Lung (tissue), 12 donors: ENCODE data around the gene CDK15. TPM values are rescaled to one million over a fixed set of nuclear protein-coding genes. Genes with fewer than 3 reads are reported as not detected.

Experiments used
- ATAC-seq: fragments of 200-7000 bp; cut with Tn5 transposase; one replicate; pipeline ENCODE4 v1.9.1; 2020; ENCODE audit warnings: moderate number of reproducible peaks; ENCODE audit not compliant: insufficient read depth, low FRiP score
- DNase-seq, 3 donors: peaks; one replicate each; pipeline ENCODE4 v3.0.0-alpha.2; 2013 to 2017
- H3K27ac ChIP-seq, 2 donors: one replicate each; pipeline ENCODE4 v1.5.1; 2013; ENCODE audit warnings: mild to moderate bottlenecking in 2 of 2, moderate library complexity in 2 of 2, control low read depth in 1 of 2, inconsistent platforms in 1 of 2, low read depth in 1 of 2, low read length in 1 of 2
- H3K27me3 ChIP-seq, 3 donors: one replicate each; pipeline ENCODE4 v1.5.1; 2013; ENCODE audit warnings: low read length in 2 of 3; ENCODE audit not compliant: control insufficient read depth in 3 of 3, insufficient read depth in 3 of 3
- H3K36me3 ChIP-seq, 4 donors: one replicate each; pipeline ENCODE4 v1.5.1; 2013; ENCODE audit warnings: low read length in 4 of 4, mild to moderate bottlenecking in 1 of 4, moderate library complexity in 1 of 4; ENCODE audit not compliant: control insufficient read depth in 4 of 4, insufficient read depth in 4 of 4
- H3K4me1 ChIP-seq, 5 donors: one replicate each; pipeline ENCODE4 v1.5.1; 2013; ENCODE audit warnings: low read length in 5 of 5, mild to moderate bottlenecking in 2 of 5, moderate library complexity in 1 of 5; ENCODE audit not compliant: control insufficient read depth in 5 of 5, insufficient read depth in 5 of 5
- H3K4me3 ChIP-seq: one replicate; pipeline ENCODE4 v1.5.1; 2013; ENCODE audit warnings: mild to moderate bottlenecking, control low read depth, moderate library complexity
- H3K9ac ChIP-seq, 2 donors: one replicate each; pipeline ENCODE4 v1.5.1; 2013; ENCODE audit warnings: low read length in 2 of 2, control low read depth in 1 of 2; ENCODE audit not compliant: insufficient read depth in 1 of 2
- H3K9me3 ChIP-seq, 4 donors: one replicate each; pipeline ENCODE4 v1.5.1; 2013; ENCODE audit warnings: low read length in 3 of 4, mild to moderate bottlenecking in 1 of 4, moderate library complexity in 1 of 4; ENCODE audit not compliant: control insufficient read depth in 4 of 4, insufficient read depth in 3 of 4
- WGBS, 2 donors: extraction: QIAGEN DNeasy Blood & Tissue Kit; methylation state at CpG; one replicate each; pipeline ENCODE4 v1.1.7; 2013; 5-methylcytosine and 5-hydroxymethylcytosine counted together
- polyA plus RNA-seq, 2 donors: library from polyadenylated mRNA; stranded (reverse); fragments of 200-250 nt; gene quantifications; one replicate each; pipeline ENCODE4 v1.2.1, GENCODE V29; 2013
- total RNA-seq, 2 donors: library from RNA; depleted of rRNA in 1 of 2; stranded (reverse); fragments of >200 nt in 1 of 2; gene quantifications; one replicate each; pipeline ENCODE4 v1.2.1, GENCODE V29; 2014 to 2021
- TF ChIP-seq, protein P1 (sequence below): IDR thresholded peaks from 2 replicates; pipeline ENCODE4 v1.5.1; 2012; ENCODE audit warnings: mild to moderate bottlenecking; ENCODE audit errors: control extremely low read depth, extremely low read depth
- donor health status: control.
- donor health status: control.
- donor health status: Bipolar disorder and iron deficiency.
- donor health status: healthy.
- donor health status: DM: yes; HTN: yes; CAD: no.

CDK15 gene
- total and polyA plus RNA-seq, 4 donors, result 0.07 to 2.3 (median 0.12) TPM

DNA sequence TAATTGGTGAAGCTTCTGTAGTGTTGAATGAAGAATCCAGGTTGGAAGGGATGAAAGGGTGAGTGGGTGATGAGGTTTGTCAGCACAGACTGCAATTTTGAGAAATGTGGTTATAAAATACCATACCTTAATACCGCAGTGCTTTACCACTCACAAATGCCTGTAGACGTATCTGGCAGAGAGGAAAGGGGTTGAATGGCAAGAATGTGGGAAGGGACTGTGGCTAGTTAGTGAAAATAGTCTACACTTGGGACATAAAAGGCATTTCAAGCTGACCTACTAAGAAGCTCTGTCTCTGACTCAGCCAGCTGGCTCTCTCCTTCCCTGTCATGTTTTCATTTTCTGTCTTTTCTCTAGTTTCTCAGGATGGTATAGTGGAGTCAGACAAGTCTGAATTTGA lies 25.1 kb downstream of the CDK15 start:
- no peak overlapping the region for H3K27ac ChIP-seq
- H3K9ac ChIP-seq, result no peak overlapping the region
- H3K4me1 ChIP-seq, result no peaks in the 10 kb centered on the region
- WGBS, 2 donors, result 81 to 93% methylated on average over 2 of the region's 2 CpGs
- DNase-seq (no peak), ATAC-seq (no peak)
- H3K36me3 ChIP-seq, result no peaks in the 10 kb centered on the region
- no peaks in the 10 kb centered on the region for H3K27me3 ChIP-seq
- H3K4me3 ChIP-seq, result no peak overlapping the region
- H3K9me3 ChIP-seq, result peaks cover 0 to 2% (median 0%) of the 10 kb centered on the region in 4 donors
- TF ChIP-seq, protein P1, sequence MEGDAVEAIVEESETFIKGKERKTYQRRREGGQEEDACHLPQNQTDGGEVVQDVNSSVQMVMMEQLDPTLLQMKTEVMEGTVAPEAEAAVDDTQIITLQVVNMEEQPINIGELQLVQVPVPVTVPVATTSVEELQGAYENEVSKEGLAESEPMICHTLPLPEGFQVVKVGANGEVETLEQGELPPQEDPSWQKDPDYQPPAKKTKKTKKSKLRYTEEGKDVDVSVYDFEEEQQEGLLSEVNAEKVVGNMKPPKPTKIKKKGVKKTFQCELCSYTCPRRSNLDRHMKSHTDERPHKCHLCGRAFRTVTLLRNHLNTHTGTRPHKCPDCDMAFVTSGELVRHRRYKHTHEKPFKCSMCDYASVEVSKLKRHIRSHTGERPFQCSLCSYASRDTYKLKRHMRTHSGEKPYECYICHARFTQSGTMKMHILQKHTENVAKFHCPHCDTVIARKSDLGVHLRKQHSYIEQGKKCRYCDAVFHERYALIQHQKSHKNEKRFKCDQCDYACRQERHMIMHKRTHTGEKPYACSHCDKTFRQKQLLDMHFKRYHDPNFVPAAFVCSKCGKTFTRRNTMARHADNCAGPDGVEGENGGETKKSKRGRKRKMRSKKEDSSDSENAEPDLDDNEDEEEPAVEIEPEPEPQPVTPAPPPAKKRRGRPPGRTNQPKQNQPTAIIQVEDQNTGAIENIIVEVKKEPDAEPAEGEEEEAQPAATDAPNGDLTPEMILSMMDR, result no peak

DNA sequence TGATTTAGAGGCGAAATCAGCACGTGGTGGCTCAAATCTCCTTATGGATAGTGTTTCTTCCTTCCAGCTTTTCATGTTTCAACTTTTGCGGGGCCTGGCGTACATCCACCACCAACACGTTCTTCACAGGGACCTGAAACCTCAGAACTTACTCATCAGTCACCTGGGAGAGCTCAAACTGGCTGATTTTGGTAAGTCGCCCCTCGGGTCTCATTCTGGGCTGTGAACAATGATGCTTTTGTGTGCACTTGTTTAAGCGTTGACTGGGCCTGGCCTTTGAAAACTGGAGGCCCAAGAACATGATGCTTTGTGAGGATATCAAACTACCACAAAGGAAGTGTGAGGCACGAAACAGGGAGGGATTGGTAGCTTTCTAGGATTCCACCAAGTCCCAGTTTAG lies 27.4 kb downstream of the CDK15 start:
- DNase-seq (no peak), ATAC-seq (no peak)
- H3K9ac ChIP-seq, result no peak overlapping the region
- no peaks in the 10 kb centered on the region for H3K4me1 ChIP-seq
- peaks cover 0 to 2% (median 0%) of the 10 kb centered on the region in 4 donors for H3K9me3 ChIP-seq
- 86 to 89% methylated on average over 9 of the region's 9 CpGs for WGBS, 2 donors
- TF ChIP-seq, protein P1, result no peak
- H3K36me3 ChIP-seq, result no peaks in the 10 kb centered on the region
- no peaks in the 10 kb centered on the region for H3K27me3 ChIP-seq
- no peak overlapping the region for H3K27ac ChIP-seq
- no peak overlapping the region for H3K4me3 ChIP-seq

DNA sequence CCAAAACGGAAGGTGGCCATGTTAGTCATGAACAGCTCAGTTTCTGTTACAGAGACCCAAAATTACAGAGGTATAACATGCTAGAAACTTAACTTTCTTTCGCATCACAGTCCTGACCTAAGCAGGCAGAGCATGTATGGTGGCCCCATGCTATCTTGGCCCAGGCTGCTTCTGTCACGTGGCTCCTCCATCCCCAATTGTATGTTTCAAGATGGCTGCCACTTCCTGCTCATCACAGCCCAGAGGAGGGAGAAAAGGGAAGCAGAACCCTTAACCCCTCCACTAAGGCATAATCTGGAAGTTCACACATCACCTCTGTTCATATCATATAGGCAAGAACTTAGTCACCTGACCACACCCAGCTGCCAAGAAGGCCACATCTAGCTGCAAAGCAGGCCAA lies 28.7 kb downstream of the CDK15 start:
- TF ChIP-seq, protein P1, result no peak
- Histone ChIP-seq H3K4me1 (no peaks in the 10 kb centered on the region), H3K4me3 (no peak overlapping the region), H3K36me3 (no peaks in the 10 kb centered on the region), H3K27me3 (no peaks in the 10 kb centered on the region), H3K9ac (no peak overlapping the region), H3K9me3 (peaks cover 0 to 2% (median 0%) of the 10 kb centered on the region in 4 donors), H3K27ac (no peak overlapping the region)
- ATAC-seq (no peak), DNase-seq (no peak)
- 93 to 94% methylated on average over 3 of the region's 3 CpGs for WGBS, 2 donors

DNA sequence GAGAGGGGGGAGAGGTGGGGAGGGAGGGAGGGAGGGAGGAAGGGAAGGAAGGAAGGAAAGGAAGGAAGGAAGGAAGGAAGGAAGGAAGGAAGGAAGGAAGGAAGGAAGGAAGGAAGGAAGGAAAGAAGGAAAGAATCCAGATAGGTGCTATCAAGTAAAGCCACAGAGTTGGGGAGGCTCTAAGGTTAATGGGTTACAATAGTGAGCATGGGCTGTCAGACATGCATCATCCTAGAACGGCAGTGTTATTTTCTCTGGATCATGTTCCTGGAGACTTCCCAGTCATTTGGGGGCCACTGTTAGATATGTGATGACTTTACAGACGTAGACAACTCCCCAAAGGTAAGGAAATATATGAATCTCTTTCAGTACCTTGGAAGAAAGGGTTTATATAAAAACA lies 31.1 kb downstream of the CDK15 start:
- Histone ChIP-seq H3K36me3 (no peaks in the 10 kb centered on the region), H3K4me3 (no peak overlapping the region), H3K27me3 (no peaks in the 10 kb centered on the region), H3K9ac (no peak overlapping the region), H3K27ac (no peak overlapping the region), H3K9me3 (peaks cover 0 to 6% (median under 1%) of the 10 kb centered on the region in 4 donors), H3K4me1 (no peaks in the 10 kb centered on the region)
- 44 to 70% methylated on average over 2 of the region's 2 CpGs for WGBS, 2 donors
- no peak for ATAC-seq
- TF ChIP-seq, protein P1, result no peak
- no peak for DNase-seq
